ENCODE measurements around the gene GMEB2.

- TF ChIP-seq, protein P1, sequence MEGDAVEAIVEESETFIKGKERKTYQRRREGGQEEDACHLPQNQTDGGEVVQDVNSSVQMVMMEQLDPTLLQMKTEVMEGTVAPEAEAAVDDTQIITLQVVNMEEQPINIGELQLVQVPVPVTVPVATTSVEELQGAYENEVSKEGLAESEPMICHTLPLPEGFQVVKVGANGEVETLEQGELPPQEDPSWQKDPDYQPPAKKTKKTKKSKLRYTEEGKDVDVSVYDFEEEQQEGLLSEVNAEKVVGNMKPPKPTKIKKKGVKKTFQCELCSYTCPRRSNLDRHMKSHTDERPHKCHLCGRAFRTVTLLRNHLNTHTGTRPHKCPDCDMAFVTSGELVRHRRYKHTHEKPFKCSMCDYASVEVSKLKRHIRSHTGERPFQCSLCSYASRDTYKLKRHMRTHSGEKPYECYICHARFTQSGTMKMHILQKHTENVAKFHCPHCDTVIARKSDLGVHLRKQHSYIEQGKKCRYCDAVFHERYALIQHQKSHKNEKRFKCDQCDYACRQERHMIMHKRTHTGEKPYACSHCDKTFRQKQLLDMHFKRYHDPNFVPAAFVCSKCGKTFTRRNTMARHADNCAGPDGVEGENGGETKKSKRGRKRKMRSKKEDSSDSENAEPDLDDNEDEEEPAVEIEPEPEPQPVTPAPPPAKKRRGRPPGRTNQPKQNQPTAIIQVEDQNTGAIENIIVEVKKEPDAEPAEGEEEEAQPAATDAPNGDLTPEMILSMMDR (IDR thresholded peaks at IDR 0.05) = no peak
- no peak for TF ChIP-seq ZFX (IDR thresholded peaks at IDR 0.05; ENCODE audit: borderline replicate concordance)
Measured at GRCh38 chr20:63544958-63545516, 81.9 kb downstream of the GMEB2 start.

All from 22Rv1 (cell line).